Panc1 (cell line): ENCODE measurements around the gene LKAAEAR1.

ENCODE experiments used
- CTCF ChIP-seq: fragments of 450-650 bp; IDR thresholded peaks from 2 replicates; pipeline ENCODE4 v1.5.1; 2017; ENCODE audit warnings: mild to moderate bottlenecking
- POLR2AphosphoS5 ChIP-seq: IDR thresholded peaks from 2 replicates; pipeline ENCODE4 v1.6.1; 2012; ENCODE audit warnings: mild to moderate bottlenecking, low read depth, low read length, moderate library complexity
- REST ChIP-seq, 2 experiments: IDR thresholded peaks; 2 replicates each; pipeline ENCODE4 v1.6.1; 2011 to 2012; ENCODE audit warnings: low read depth in 2 of 2, control low read depth in 1 of 2, low read length in 1 of 2, mild to moderate bottlenecking in 1 of 2, moderate library complexity in 1 of 2; ENCODE audit not compliant: insufficient read depth in 1 of 2
- SIN3A ChIP-seq: IDR thresholded peaks from 2 replicates; pipeline ENCODE4 v1.6.1; 2012; ENCODE audit warnings: low read depth, mild to moderate bottlenecking, low read length, moderate library complexity, borderline replicate concordance; ENCODE audit not compliant: insufficient read depth
- TCF7L2 ChIP-seq: IDR thresholded peaks from 2 replicates; pipeline ENCODE4 v1.6.1; 2011; ENCODE audit warnings: mild to moderate bottlenecking, low read depth, low read length, inconsistent platforms

DNA sequence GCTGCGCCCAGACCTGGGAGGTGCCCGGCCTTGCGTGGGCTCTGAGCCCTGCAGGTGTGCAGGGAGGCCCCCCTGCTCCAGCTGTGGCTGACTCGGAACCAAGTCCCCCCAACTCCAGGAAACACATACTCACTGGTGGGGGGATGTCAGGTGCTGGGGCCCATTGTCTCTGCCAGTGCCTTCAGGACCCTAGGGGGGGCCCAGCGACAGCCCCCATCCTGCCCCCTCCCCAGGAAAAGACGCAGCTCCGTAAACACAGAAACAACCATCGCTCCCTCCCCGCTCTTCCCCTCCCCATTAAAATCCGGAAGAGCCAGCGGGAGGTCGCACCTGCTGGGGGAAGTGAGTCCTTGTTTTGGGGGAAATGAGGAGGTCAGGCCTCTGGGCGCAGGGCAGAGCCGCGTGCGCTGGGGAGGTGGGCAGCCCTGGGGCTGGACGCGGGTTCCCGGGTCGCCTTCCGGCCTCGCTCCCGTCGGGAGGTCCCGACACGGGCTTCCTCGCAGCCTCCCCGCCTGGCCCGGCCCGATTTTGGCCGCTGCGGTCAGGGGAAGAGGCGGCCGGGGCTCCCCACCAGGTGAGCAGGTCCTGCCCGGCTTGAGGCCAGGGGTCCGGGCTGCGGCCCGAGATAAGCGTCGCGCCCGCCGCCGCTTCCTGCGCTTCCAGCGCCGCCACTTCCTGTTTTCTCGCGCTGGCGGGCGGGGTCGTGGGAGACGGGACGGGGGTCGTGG, 42.0 kb downstream of the LKAAEAR1 start:
- no peak for TF ChIP-seq CTCF
- TF ChIP-seq TCF7L2: no peak
- no peak for TF ChIP-seq POLR2AphosphoS5
- TF ChIP-seq REST (IDR thresholded peaks at IDR 0.05; ENCODE audit: insufficient read depth in 1 of 2, low read depth in 2 of 2, low read length in 1 of 2): no peak
- no peak for TF ChIP-seq SIN3A
